ENCODE measurements around the gene PML.

DNA sequence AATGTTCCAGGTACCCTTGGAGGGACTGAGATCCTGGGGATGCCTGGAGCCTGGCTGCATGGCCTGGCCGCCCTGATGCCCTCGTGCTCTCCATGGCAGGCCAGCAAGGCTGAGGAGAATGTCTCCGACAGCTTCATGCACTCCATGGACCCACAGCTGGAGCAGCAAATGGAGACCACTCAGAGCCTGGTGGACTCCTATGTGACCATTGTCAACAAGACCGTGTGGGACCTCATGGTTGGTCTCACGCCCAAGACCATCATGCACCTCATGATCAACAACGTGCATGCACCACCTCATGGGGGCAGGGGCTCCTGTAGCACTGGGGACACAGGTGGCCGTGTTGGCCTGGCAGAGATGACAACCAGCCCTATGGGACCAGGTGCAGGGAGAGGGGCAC is 68.2 kb downstream of the PML start:
- TF ChIP-seq ZBTB7A (IDR thresholded peaks at IDR 0.05; ENCODE audit: low read depth) (no peak), TAF1 (IDR thresholded peaks at IDR 0.05; ENCODE audit: low read depth) (no peak), YY1 (IDR thresholded peaks at IDR 0.05; ENCODE audit: low read depth) (no peak), USF1 (IDR thresholded peaks at IDR 0.05) (no peak), FOXM1 (IDR thresholded peaks at IDR 0.05; ENCODE audit: borderline replicate concordance, low read depth) (no peak), RAD21 (IDR thresholded peaks at IDR 0.05; ENCODE audit: low read depth) (no peak), EGR1 (IDR thresholded peaks at IDR 0.05) (no peak), TEAD4 (IDR thresholded peaks at IDR 0.05) (no peak), EP300 (IDR thresholded peaks at IDR 0.05; ENCODE audit: borderline replicate concordance) (no peak), TCF12 (IDR thresholded peaks at IDR 0.05; ENCODE audit: low read depth) (no peak), CREB1 (IDR thresholded peaks at IDR 0.05; ENCODE audit: low read depth) (no peak)
- TF ChIP-seq, protein P1, sequence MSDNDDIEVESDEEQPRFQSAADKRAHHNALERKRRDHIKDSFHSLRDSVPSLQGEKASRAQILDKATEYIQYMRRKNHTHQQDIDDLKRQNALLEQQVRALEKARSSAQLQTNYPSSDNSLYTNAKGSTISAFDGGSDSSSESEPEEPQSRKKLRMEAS (IDR thresholded peaks at IDR 0.05), result no peak
- TF ChIP-seq, protein P2, sequence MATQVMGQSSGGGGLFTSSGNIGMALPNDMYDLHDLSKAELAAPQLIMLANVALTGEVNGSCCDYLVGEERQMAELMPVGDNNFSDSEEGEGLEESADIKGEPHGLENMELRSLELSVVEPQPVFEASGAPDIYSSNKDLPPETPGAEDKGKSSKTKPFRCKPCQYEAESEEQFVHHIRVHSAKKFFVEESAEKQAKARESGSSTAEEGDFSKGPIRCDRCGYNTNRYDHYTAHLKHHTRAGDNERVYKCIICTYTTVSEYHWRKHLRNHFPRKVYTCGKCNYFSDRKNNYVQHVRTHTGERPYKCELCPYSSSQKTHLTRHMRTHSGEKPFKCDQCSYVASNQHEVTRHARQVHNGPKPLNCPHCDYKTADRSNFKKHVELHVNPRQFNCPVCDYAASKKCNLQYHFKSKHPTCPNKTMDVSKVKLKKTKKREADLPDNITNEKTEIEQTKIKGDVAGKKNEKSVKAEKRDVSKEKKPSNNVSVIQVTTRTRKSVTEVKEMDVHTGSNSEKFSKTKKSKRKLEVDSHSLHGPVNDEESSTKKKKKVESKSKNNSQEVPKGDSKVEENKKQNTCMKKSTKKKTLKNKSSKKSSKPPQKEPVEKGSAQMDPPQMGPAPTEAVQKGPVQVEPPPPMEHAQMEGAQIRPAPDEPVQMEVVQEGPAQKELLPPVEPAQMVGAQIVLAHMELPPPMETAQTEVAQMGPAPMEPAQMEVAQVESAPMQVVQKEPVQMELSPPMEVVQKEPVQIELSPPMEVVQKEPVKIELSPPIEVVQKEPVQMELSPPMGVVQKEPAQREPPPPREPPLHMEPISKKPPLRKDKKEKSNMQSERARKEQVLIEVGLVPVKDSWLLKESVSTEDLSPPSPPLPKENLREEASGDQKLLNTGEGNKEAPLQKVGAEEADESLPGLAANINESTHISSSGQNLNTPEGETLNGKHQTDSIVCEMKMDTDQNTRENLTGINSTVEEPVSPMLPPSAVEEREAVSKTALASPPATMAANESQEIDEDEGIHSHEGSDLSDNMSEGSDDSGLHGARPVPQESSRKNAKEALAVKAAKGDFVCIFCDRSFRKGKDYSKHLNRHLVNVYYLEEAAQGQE (IDR thresholded peaks at IDR 0.05; ENCODE audit: low read depth), result no peak
